Measurements from ENCODE around the gene PPFIBP1. TPM values are rescaled to one million over a fixed set of nuclear protein-coding genes. Genes with fewer than 3 reads are reported as not detected.

Gene PPFIBP1
- total and polyA plus RNA-seq, 2 experiments from 2014 or later: 23.5 to 30.9 TPM

- no peak overlapping the region for H3K4me3 ChIP-seq
- no peak overlapping the region for H3K27ac ChIP-seq
- no peaks in the 10 kb centered on the region for H3K27me3 ChIP-seq
- H3K36me3 ChIP-seq: no peaks in the 10 kb centered on the region
- TF ChIP-seq CTCF (IDR thresholded peaks at IDR 0.05; ENCODE audit: low read depth, low read length): no peak
- no peaks in the 10 kb centered on the region for H3K9me3 ChIP-seq (ENCODE audit: low read depth)
- peaks cover 12% of the 10 kb centered on the region for H3K4me1 ChIP-seq (ENCODE audit: low read depth)
- peak in 1 of 2 donors; percentile 59 for DNase-seq (ENCODE audit: low read depth in 1 of 2, low spot score in 1 of 2)
Measured at GRCh38 chr12:27517961-27518665, 5.9 kb upstream of the PPFIBP1 start.

- no peak overlapping the region for H3K4me3 ChIP-seq
- no peak for TF ChIP-seq CTCF (IDR thresholded peaks at IDR 0.05; ENCODE audit: low read depth, low read length)
- DNase-seq (ENCODE audit: low read depth in 1 of 2, low spot score in 1 of 2): peak in 1 of 2 donors; percentile 92
- H3K27me3 ChIP-seq: no peaks in the 10 kb centered on the region
- no peaks in the 10 kb centered on the region for H3K9me3 ChIP-seq (ENCODE audit: low read depth)
- no peaks in the 10 kb centered on the region for H3K36me3 ChIP-seq
- no peak overlapping the region for H3K27ac ChIP-seq
- H3K4me1 ChIP-seq (ENCODE audit: low read depth): peaks cover 14% of the 10 kb centered on the region
Measured at GRCh38 chr12:27521066-27521465, 2.9 kb upstream of the PPFIBP1 start.

GRCh38 chr12:27521981-27522380, 2.0 kb upstream of the PPFIBP1 start:
- no peak for TF ChIP-seq CTCF (IDR thresholded peaks at IDR 0.05; ENCODE audit: low read depth, low read length)
- Histone ChIP-seq H3K4me1 (ENCODE audit: low read depth) (peaks cover 14% of the 10 kb centered on the region), H3K27ac (no peak overlapping the region), H3K4me3 (no peak overlapping the region), H3K27me3 (no peaks in the 10 kb centered on the region), H3K36me3 (no peaks in the 10 kb centered on the region), H3K9me3 (ENCODE audit: low read depth) (no peaks in the 10 kb centered on the region)
- no peak for DNase-seq (ENCODE audit: low read depth in 1 of 2, low spot score in 1 of 2)

- TF ChIP-seq CTCF (IDR thresholded peaks at IDR 0.05; ENCODE audit: low read depth, low read length): no peak
Measured at GRCh38 chr12:27523305-27523641, 733 bp upstream of the PPFIBP1 start.

GRCh38 chr12:27524494-27524835, 459 bp downstream of the PPFIBP1 start:
- H3K36me3 ChIP-seq: no peaks in the 10 kb centered on the region
- H3K4me1 ChIP-seq (ENCODE audit: low read depth): peaks cover 10% of the 10 kb centered on the region
- no peaks in the 10 kb centered on the region for H3K27me3 ChIP-seq
- no peak for DNase-seq (ENCODE audit: low read depth in 1 of 2, low spot score in 1 of 2)
- H3K27ac ChIP-seq: peak overlapping the region; percentile 86
- H3K9me3 ChIP-seq (ENCODE audit: low read depth): no peaks in the 10 kb centered on the region
- peak overlapping the region; percentile 72 for H3K4me3 ChIP-seq
- no peak for TF ChIP-seq CTCF (IDR thresholded peaks at IDR 0.05; ENCODE audit: low read depth, low read length)

More at GRCh38 chr12:27523305-27523641, 733 bp upstream of the PPFIBP1 start:
- Histone ChIP-seq H3K27ac (peak overlapping the region; percentile 86), H3K27me3 (no peaks in the 10 kb centered on the region), H3K4me3 (peak overlapping the region; percentile 72), H3K4me1 (ENCODE audit: low read depth) (peaks cover 14% of the 10 kb centered on the region), H3K9me3 (ENCODE audit: low read depth) (no peaks in the 10 kb centered on the region), H3K36me3 (no peaks in the 10 kb centered on the region)
- DNase-seq (ENCODE audit: low read depth in 1 of 2, low spot score in 1 of 2): no peak

Data from cardiac muscle cell (in vitro differentiated cells and primary cell).